ENCODE results near the gene IFITM10. TPM values are rescaled to one million over a fixed set of nuclear protein-coding genes. Genes with fewer than 3 reads are reported as not detected.

IFITM10 gene
- total RNA-seq, 1 donor from 2014 or later, result 2.7 TPM

GRCh38 chr11:1759151-1759850 lies 8.9 kb upstream of the IFITM10 start:
- no peak overlapping the region for H3K4me3 Mint-ChIP-seq
- no peaks in the 10 kb centered on the region for H3K9me3 Mint-ChIP-seq

GRCh38 chr11:1758611-1759150 lies 8.3 kb upstream of the IFITM10 start:
- H3K27ac Mint-ChIP-seq, result no peak overlapping the region
- no peaks in the 10 kb centered on the region for H3K9me3 Mint-ChIP-seq
- no peak overlapping the region for H3K4me3 Mint-ChIP-seq

More at GRCh38 chr11:1759151-1759850, 8.9 kb upstream of the IFITM10 start:
- Mint-ChIP-seq H3K27ac (no peak overlapping the region), H3K36me3 (peaks cover 3% of the 10 kb centered on the region), H3K27me3 (ENCODE audit: low read depth) (no peaks in the 10 kb centered on the region), H3K4me1 (peaks cover 8% of the 10 kb centered on the region)
- no peak for TF ChIP-seq CTCF (IDR thresholded peaks at IDR 0.05; ENCODE audit: unreplicated experiment)
- no peak for DNase-seq (ENCODE audit: low spot score in 2 of 2, unreplicated experiment in 2 of 2)

GRCh38 chr11:1757861-1758610 lies 7.6 kb upstream of the IFITM10 start:
- Mint-ChIP-seq H3K36me3 (peaks cover 3% of the 10 kb centered on the region), H3K4me3 (no peak overlapping the region), H3K27ac (no peak overlapping the region), H3K27me3 (ENCODE audit: low read depth) (no peaks in the 10 kb centered on the region), H3K4me1 (peaks cover 6% of the 10 kb centered on the region), H3K9me3 (no peaks in the 10 kb centered on the region)
- no peak for TF ChIP-seq CTCF (IDR thresholded peaks at IDR 0.05; ENCODE audit: unreplicated experiment)
- DNase-seq (ENCODE audit: low spot score in 2 of 2, unreplicated experiment in 2 of 2), result no peak

More at GRCh38 chr11:1758611-1759150, 8.3 kb upstream of the IFITM10 start:
- TF ChIP-seq CTCF (IDR thresholded peaks at IDR 0.05; ENCODE audit: unreplicated experiment), result no peak
- H3K36me3 Mint-ChIP-seq, result peaks cover 3% of the 10 kb centered on the region
- no peaks in the 10 kb centered on the region for H3K27me3 Mint-ChIP-seq (ENCODE audit: low read depth)
- DNase-seq (ENCODE audit: low spot score in 2 of 2, unreplicated experiment in 2 of 2), result no peak
- H3K4me1 Mint-ChIP-seq, result peaks cover 6% of the 10 kb centered on the region

GRCh38 chr11:1756791-1757771 lies 6.7 kb upstream of the IFITM10 start:
- Mint-ChIP-seq H3K4me3 (no peak overlapping the region), H3K36me3 (peaks cover 3% of the 10 kb centered on the region), H3K27ac (no peak overlapping the region), H3K4me1 (no peaks in the 10 kb centered on the region), H3K27me3 (ENCODE audit: low read depth) (no peaks in the 10 kb centered on the region), H3K9me3 (no peaks in the 10 kb centered on the region)
- no peak for TF ChIP-seq CTCF (IDR thresholded peaks at IDR 0.05; ENCODE audit: unreplicated experiment)
- no peak for DNase-seq (ENCODE audit: low spot score in 2 of 2, unreplicated experiment in 2 of 2)

Measured in mesothelial cell of epicardium (in vitro differentiated cells).